ENCODE results near the gene CCKAR.

Gene CCKAR

DNA sequence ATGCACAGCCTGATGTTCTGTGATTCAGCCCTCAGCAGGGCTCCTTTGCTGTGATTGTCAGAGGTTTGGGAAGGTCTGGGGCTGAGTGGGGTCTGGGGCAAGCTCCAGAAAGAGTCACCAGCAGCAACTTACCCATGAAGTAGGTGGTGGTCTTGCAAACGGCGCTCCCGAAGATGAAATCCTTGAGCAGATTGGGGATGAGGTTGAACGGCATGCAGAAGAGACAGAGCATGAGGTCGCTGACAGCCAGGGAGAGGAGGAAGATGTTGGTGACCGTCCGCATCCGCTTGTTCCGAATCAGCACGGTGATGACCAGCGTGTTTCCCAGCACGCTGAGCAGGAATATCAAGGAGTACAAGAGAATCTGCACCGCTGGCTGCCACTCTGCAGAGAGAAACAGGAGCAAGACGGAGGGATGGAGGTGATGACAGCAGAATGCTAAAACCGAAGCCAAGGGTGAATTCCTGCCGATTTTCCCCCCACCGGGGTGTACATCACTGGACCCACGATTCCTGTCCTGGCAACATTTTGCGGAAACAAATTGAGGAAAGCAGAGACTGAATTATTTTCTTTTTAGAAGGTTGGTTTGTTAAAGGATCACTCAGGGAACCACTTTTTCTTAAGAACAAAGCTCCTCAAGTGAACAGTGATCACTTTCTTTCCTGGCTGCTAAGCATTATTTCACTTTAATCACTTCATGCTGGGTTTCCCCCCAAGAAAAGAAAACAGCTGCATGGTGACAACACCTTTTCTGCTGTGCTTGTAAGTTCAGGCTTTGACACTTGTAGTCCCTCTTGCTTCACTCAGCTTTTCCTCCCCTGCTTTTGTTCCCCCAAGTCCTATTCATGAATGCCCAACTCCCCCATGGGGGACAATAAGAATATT lies 941 bp downstream of the CCKAR start:
- no peak for DNase-seq

DNA sequence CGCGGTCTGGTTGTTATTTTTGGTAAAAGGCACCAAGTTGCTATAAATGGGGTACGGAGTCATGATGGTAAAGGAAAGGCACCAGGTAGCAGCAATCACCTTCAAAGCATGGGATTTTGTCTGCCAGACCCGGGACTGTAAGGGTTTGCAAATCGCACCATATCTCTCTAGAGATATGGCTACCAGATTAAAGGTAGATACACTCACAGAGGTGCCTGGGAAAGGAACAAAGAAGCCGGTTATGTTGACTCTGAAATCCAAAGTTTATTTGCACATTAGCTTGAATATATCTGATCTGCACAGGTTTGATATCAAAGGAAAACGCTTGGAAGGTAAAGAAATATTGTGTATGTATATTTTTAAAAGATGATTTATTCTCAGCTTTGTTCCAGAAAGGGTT lies 4.6 kb downstream of the CCKAR start:
- DNase-seq = no peak

DNA sequence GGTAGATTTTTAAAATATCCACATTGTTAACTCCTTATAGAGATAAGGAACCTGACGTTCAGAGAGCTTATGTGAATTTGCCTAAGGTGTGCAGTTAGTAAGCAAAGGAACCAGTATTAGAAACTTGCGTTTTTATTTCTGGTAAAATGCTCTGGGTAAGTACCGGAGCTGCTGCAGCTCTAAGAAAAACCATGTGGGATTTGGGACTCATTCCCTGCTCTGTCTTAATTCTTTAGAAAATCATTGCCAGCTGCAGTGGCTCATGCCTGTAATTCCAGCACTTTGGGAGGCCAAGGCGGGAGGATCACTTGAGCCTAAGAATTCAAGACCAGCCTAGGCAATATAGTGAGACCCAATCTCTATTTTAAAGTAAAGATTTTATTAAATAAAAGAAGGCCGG lies 5.8 kb downstream of the CCKAR start:
- no peak for DNase-seq

DNA sequence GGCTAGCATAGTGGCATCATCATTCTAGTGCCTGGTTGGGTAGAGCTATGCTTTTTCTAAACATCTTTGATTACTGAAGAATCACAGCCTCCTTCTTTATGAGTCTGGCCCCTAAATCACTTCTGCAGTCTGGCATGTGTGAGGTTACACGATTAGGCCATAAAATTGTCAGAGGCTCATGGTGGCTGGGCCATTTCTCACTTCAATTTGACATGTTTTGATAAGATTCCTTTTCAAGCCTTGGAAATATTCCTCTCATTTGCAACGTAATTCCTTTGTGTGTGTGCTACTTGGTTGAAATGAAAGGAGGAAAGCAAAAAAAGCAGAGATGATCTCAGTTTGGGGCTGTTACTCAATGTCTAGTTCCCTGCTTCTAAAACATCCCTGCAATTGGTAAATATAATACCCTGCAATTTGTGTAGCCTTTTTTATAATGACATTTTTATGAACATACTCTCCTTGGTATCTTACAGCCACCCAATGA lies 6.2 kb downstream of the CCKAR start:
- no peak for DNase-seq

DNA sequence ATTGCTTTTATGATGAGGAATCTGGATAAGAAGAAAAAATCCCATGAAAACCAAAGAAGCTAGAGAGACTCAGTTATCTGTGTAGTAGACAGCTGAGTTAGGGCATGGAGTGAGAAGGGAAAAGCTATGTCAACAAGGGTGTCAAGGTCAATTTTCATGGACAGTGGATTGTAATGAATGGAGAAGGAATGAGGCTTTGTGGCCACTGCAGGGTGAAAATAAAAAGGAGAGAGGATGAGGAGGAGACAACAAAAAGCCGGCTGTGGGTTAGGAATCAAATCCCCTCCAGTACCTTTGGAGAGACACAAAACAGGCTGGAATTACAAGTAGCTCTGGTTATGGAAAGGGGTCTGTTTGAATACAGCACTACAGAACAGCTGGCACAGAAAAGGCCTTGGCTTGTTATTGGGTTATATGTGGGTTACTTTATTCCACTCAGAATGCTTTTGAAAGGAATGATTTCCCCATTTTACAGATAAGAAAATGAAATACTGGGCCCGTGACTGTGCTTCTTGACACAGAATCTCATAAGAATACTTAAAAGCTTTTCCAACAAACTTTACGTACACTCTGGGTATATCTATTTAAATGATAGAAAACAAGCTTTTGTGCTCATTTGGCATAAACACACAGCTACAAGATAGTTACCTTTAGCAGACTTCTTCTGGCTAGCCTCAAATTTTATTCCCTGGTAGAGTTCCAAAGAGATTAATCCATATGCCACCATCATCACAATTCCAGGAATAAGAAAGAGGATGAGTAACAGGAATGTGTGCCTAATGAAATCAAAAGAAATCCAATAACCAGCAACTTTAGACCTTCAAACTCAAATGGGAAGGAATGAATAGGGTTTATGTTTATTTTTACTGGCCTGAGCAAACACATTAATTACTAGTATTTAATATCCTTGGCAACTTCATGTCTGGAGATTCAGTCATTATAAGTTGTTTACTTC lies 7.5 kb downstream of the CCKAR start:
- no peak for DNase-seq

DNA sequence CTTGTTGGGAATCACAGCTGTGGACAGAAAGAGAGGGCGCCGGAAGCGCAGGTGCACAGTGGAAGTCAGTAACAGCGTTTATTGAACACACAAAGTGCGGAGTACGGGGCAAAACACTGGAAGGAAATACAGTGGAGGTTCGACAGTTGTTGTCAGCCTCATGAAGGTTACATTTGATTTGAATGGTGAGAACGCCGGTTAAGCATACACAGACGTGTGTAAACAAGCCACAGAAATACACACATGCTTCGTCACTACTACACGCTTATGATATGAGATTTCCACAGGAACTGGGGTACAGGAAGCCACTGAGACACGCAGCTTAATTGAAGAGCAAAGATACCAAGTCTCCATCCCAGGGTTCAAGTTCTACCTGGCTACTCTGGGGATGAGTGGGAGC lies 12.0 kb downstream of the CCKAR start:
- DNase-seq = no peak

DNA sequence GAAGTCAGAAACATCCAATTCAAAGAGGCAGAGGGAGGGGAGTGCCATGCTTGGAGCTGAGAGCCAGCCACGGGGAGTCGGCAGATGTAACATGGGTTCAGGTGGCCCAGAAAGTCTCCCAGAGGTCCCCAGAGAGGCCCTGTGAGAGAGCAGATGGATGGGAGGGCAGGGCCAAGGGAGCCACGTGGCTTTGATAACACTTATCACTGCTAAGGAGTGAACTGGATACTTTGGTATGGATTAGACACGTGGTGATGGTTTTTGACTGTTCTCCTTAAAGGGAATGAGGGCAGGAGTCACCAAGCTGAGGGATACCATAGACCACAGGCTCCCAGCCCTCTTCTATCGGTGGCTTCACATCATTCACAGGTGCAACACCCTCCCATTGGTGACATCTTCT lies 13.7 kb downstream of the CCKAR start:
- DNase-seq = no peak

DNA sequence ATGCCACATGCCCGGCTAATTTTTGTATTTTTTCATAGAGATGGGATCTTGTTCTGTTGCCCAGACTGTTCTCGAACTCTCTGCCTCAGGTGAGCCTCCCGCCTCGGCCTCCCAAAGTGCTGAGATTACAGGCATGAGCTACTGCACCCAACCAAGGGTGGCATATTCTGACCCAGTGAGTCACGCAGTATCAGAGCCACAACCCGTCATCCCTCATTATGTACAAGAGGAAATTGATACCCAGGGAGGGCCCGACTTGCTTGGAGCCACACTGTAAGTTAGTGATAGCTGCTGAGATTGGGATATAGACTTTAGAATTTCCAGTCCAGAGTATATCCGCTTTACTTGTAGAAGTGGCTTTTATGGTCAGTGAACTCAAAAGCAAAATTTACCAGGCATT lies 14.6 kb downstream of the CCKAR start:
- DNase-seq = no peak

DNA sequence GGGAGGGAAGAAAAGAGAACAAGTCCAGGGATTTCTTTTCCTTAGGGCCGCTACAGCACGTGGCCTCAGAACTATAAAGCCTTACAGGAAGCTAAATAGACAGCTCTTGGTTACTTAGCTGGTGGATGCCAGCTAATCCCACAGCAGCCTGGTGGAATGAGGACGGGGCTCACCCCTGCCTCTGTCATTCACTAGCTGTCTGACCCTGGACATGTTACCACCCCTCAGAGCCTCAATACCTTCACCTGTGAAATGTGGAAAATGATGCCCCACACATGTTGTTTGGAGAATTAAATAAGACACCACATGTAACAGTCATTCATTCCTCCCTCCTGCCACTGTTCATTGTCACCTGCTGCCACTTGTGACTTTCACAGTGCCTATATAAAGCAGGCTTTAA lies 15.7 kb downstream of the CCKAR start:
- DNase-seq = no peak

DNA sequence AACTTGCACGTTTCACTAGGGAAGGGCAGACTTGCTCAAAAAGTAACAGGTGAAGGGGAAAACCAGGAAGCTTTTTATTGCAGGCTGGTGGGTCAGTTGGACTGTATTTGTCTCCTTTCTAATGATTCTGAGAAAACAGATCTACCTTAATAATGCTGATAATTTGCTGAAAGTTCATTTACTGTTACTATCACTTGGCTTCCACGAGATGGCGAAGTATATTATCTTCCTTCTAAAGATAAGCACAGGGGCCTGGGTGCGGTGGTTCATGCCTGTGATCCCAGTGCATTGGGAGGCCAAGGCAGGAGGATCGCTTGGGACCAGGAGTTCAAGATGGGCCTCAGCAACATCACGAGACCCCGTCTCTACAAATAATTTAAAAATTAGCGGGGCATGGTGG lies 16.4 kb downstream of the CCKAR start:
- DNase-seq = no peak

DNA sequence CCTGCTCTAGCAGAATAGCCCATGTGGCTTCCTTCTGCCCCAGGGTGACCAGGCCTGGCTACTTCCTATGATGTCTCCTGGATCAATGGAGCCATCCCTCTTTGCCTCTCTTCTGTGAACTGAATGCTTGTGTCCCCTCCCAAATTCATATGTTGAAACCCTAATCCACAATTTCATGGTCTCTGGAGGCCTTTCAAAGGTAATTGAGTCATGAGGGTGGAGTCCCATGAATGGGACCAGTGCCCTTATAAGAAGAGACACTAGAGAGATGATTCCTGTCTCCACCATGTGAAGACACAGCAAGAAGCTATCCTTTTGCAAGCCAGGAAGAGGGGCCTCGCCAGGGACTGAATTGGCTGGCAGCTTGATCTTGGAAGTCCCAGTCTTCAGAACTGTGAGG lies 18.4 kb downstream of the CCKAR start:
- no peak for DNase-seq

DNA sequence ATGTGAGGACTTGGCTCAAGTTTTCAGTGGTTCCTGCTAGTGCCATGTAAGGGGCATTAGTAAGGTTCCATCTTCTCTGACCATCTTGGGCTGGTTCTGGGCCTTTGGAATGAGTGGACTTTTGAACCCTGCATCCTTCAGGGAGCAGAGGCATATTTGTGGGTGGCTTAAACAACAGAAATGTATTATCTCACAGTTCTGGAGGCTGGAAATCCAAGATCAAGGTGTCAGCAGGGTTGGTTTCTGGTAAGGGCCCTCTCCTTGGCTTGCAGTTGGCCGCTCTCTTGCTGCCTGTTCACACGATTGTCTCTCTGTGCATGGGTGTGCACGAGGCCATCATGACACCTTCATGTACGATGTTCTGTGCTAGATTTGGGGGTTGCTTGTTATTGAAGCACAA lies 21.3 kb downstream of the CCKAR start:
- DNase-seq = no peak

DNA sequence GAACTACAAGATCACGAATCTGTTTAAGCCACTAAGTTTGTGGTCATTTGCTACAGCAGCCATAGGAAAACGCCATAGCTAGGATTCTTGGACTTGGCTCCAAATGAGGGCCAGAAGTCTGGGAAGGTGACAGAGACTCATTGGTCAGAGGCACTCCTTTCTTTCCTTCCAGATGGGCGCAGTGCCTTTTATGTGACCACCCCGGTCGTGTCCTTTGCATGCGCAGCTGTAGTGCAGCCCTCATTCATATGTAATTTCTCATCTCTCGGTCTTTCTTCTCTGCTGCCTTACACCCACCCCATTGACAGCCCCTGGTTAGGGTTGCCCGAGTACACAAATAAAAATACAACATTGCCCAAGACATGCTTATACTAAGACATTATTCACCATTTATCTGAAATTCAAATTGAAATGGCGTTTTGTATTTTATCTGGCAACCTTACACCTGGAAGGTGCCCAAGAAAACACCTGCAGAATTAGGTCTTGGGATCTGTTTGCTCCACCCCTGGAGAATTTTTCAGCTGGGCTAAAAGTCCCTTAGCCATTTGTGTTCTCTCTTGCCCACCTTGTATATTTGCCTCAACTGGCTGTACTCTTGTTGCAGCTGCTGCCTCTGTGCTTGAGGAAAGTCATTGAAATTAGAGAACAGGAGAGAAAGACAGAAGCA lies 21.9 kb downstream of the CCKAR start:
- no peak for DNase-seq

DNA sequence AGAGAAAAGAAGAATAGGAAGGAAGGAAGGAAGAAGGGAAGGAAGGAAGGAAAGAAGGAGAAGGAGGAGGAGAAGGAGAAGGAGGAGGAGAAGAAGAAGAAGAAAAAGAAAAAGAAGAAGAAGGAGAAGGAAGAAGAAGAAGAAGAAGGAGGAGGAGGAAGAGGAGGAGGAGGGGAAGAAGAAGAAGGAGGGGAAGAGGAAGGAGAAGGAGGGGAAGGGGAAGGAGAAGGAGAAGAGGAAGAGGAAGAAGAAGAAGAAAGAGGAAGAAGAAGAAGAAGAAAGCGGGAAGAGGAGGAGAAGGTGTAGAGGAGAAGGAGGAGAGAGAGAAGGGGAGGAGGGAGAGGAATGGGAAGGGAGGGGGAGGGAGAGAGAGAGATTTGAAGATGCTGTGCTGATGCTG lies 22.6 kb downstream of the CCKAR start:
- no peak for DNase-seq

DNA sequence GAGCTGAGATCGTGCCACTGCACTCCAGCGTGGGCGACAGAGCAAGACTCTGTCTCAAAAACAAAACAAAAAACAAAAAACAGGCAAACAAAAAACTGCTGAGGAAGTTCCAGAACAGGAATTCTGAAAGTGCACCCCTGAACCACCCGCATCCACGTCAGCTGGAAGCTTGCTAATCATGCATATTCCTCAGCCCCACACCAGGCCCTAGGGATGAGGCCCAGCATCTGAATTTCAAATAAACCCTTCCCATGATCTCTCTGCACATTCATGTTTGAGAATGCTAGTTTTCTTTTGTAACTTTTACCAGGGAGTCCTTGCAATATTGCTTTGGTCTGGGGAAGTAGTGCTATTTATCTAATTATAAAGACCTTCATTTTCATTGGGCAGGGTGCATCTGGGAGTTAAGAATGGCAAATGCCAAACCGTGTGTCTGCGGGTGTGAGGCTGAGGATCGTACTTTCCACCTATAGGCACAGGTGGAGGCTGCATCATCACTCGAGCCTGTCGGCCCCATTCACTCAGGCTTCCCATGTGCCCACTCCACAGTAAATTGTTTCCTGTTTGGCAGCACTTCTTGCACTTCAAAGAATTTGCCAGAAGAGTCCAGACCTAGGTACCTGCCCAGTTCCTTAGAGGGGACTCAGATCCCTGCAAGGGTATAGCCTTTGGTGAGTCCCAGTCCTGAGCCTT lies 23.6 kb downstream of the CCKAR start:
- no peak for DNase-seq

DNA sequence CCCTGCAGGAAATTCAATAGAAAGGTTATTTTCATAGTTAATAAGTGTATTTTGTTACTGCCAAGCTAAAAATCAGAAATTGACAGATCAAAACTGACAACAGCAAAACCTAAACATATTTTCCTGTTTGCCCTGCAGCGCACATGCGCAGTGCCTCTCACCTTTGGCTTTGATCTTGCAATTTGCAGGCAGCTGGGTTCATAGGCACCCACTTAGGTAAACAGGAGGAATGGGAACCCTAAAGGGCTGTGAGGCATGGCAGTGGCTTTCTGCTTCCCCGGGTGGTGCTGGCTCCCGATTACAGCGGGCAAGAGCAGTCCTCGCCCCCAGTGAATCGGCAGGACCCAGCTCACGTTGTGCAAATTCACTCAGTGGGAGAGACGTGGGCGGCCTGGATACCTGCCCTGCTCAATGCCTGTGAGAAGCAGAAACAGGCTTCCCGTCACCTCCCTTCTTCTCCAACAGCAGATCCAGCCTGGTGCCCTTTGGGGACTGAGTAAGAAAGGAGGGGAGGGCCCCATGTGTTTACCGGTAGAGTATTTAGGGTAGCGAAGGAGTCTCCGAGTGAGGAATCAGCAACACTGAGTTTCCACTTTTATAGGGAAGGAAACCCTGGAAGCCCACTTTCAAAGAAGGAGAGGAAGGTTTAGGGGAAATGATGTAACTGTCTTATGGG lies 25.7 kb downstream of the CCKAR start:
- DNase-seq = no peak

DNA sequence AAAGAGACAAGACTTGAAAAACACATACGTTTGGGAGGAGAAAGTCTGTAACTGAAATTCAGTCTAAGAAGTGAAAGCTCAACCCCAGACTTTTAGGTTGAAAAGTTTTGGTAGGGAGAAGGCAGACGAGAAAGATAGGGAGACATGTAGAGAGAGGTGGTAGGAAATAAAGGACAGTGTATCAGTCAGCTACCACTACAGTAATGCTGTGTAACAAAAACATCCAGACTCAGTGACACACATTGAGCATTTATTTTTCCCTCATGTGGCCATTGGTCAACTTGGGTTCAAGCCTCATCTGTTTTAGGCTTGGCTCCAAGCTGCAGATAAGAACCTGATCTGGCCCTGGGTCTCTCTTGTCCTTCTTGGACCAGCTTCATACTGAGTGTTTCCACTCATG lies 26.9 kb downstream of the CCKAR start:
- no peak for DNase-seq

DNA sequence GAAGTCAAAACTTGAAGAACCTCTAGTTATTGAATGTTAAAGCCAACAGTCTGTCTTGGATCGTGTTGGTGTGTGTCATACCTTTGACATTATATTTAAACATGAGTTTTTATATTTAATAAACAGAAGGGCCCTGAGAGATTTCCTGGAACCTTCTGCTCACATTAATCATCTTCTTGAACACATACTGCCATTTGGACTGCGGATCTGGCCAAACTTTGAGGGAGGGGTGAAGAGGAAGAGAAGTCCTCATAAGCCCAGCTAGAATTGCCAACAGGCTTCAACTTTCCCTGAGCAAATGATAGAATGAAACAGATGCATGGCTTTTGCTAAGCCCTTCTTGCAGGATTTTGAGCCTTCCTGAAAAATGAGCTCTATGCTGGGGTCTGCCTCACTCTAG lies 27.4 kb downstream of the CCKAR start:
- no peak for DNase-seq

DNA sequence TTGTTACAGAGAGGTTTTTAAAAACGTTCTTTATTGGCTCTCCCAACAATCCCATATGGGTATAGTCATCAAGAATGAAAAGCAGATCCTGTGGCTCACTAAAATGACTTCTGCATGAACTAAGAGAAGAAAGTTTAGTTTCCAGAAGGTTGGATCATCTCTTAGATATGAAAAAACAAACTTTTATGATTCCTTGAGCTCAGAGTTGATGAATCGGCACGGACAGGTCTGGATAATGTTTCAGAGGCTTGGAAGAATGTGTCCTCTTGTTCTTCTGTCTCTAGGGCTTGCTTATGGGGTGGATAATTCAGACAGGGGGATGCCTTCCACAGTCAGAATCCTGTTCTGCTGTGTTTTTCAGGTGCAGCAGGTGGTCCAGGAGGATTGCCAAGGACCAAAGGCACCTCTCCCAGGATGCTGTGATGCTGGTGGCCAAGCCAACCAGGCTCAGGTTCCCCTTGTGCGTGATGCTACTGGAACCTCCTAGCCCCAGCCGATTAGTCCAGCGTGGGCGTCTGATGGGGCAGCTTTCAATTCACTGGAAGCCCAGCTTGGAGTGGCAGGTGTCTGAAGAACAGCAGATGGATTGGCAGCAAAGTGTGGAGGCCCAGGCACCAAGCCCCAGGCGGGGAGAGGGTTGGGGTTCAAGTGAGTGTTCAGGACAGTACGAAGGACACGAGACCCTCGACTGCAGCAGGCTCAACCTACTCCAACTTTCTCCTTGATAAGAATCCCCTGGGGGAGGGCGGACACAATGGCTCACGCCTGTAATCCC lies 30.3 kb downstream of the CCKAR start:
- no peak for DNase-seq

DNA sequence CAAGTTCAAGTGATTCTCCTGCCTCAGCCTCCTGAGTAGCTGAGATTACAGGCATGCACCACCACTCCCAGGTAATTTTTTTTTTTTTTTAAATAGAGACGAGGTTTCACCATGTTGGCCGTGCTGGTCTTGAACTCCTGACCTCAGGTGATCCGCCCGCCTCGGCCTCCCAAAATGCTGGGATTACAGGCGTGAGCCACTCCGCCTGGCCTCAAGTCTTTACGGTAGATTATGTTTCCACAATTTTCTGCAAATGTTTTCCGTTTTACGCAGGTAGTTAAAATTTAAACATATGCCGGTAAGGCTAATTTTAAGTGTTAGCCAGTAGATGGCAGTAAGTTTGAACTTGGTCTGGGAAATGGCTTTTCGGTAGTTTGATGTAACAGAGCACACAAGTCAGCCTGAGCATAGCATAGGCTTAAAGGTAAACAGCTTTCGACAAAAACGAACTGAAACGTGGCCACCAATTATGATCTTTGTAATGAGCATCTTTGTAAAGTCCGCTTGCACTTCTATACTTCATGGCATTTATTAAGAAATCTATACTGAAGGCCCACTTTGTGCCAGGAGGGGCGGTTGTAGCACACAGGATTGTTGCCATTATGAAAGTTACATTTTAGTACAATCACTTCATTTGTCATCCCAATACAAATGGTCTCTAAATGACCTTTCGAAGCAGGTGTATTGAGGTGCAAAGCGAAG lies 31.1 kb downstream of the CCKAR start:
- peak; percentile 3 for DNase-seq

DNA sequence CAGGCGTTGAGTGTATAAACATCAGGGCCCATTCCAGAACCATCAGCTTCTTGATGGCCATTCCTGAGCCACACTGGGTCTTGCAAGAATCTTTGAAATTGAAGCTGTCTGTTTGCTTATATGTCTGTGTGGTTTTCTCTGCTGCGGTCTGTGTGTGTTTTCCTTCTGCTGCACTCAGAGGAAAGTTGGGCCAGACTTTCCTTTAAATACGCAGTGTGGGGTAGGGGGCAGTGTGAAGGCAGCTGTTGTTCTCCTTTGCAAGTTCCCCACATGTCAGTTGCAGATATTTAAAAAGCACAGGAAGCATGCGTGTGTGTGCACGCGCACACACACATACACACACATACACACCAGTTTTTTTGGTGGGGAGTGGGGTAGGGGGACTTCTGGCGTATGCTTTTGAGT lies 32.1 kb downstream of the CCKAR start:
- DNase-seq = no peak

Data from NCI-H2029 (cell line).